GM18951 (cell line): ENCODE data around the gene DUSP5.

Source experiments
- POLR2A ChIP-seq: IDR thresholded peaks from 4 replicates; pipeline ENCODE4 v1.6.1; 2011; ENCODE audit warnings: mild to moderate bottlenecking; ENCODE audit not compliant: insufficient read length, insufficient read depth; ENCODE audit errors: extremely low read depth
- in situ Hi-C: fragments of 300-500 bp; cut with MboI; formaldehyde crosslinking; loops from one replicate; pipeline ENCODE4 v1.12.0; 2022; ENCODE audit warnings: low sequenced_read_pairs, mixed read lengths, inconsistent platforms; ENCODE audit not compliant: unreplicated experiment

Gene DUSP5

GRCh38 chr10:110546499-110547110 is 48.9 kb downstream of the DUSP5 start:
- no peak for TF ChIP-seq POLR2A
- in situ Hi-C loops = loop anchor here (10.0 kb wide), 1 partner anchor 232 kb away; no protein-coding TSS in a partner anchor

GRCh38 chr10:110547139-110547761 is 49.5 kb downstream of the DUSP5 start:
- TF ChIP-seq POLR2A = no peak
- in situ Hi-C loops = loop anchor here (10.0 kb wide), 1 partner anchor 232 kb away; no protein-coding TSS in a partner anchor

GRCh38 chr10:110548002-110548401 is 50.3 kb downstream of the DUSP5 start:
- in situ Hi-C loops = loop anchor here (10.0 kb wide), 1 partner anchor 233 kb away; no protein-coding TSS in a partner anchor
- no peak for TF ChIP-seq POLR2A

- in situ Hi-C loops = loop anchor here (10.0 kb wide), 1 partner anchor 234 kb away; no protein-coding TSS in a partner anchor
- no peak for TF ChIP-seq POLR2A
These were observed 51.5 kb downstream of the DUSP5 start for GRCh38 chr10:110549211-110549610.

GRCh38 chr10:110553905-110554304 is 56.2 kb downstream of the DUSP5 start:
- in situ Hi-C loops = no loop called here

GRCh38 chr10:110556296-110556695 is 58.6 kb downstream of the DUSP5 start:
- TF ChIP-seq POLR2A = no peak
- in situ Hi-C loops = no loop called here

More at GRCh38 chr10:110553905-110554304, 56.2 kb downstream of the DUSP5 start:
- TF ChIP-seq POLR2A = no peak

GRCh38 chr10:110556969-110557601 is 59.4 kb downstream of the DUSP5 start:
- in situ Hi-C loops = no loop called here
- no peak for TF ChIP-seq POLR2A

GRCh38 chr10:110558041-110558440 is 60.3 kb downstream of the DUSP5 start:
- in situ Hi-C loops = no loop called here
- no peak for TF ChIP-seq POLR2A

- no peak for TF ChIP-seq POLR2A
- in situ Hi-C loops = no loop called here
These were observed 62.3 kb downstream of the DUSP5 start for GRCh38 chr10:110560012-110560411.
